Measurements from ENCODE around the gene IFI30.

The IFI30 gene

GRCh38 chr19:18223860-18224524 is 50.4 kb downstream of the IFI30 start:
- DNase-seq (ENCODE audit: low read depth in 1 of 2, low spot score in 1 of 2): no peak

- DNase-seq (ENCODE audit: low read depth in 1 of 2, low spot score in 1 of 2): peak; percentile 62 to 80
Observed at GRCh38 chr19:18224525-18225354, 51.1 kb downstream of the IFI30 start.

GRCh38 chr19:18225355-18225701 is 51.7 kb downstream of the IFI30 start:
- no peak for DNase-seq (ENCODE audit: low read depth in 1 of 2, low spot score in 1 of 2)

- DNase-seq (ENCODE audit: low read depth in 1 of 2, low spot score in 1 of 2): no peak
Observed at GRCh38 chr19:18225702-18226468, 52.3 kb downstream of the IFI30 start, which contains the start of gene PDE4C. Gene PDE4C (minus strand): TSS chr19:18226438. CDS start chr19:18226415, 23 bp downstream.

- no peak for DNase-seq (ENCODE audit: low read depth in 1 of 2, low spot score in 1 of 2)
Observed at GRCh38 chr19:18226956-18227780, 53.6 kb downstream of the IFI30 start.

Data from stimulated activated CD4-positive, alpha-beta T cell treated with anti-CD3 and anti-CD28 coated beads, Interleukin-15, amount 100 ng/mL, for 1 hour (primary cell).